ENCODE data around the gene NR1H3.

- no peak for TF ChIP-seq TAF1 (conservative IDR thresholded peaks at IDR 0.05)
- TF ChIP-seq YY1 (IDR thresholded peaks at IDR 0.05), result no peak
- TF ChIP-seq, protein P1, sequence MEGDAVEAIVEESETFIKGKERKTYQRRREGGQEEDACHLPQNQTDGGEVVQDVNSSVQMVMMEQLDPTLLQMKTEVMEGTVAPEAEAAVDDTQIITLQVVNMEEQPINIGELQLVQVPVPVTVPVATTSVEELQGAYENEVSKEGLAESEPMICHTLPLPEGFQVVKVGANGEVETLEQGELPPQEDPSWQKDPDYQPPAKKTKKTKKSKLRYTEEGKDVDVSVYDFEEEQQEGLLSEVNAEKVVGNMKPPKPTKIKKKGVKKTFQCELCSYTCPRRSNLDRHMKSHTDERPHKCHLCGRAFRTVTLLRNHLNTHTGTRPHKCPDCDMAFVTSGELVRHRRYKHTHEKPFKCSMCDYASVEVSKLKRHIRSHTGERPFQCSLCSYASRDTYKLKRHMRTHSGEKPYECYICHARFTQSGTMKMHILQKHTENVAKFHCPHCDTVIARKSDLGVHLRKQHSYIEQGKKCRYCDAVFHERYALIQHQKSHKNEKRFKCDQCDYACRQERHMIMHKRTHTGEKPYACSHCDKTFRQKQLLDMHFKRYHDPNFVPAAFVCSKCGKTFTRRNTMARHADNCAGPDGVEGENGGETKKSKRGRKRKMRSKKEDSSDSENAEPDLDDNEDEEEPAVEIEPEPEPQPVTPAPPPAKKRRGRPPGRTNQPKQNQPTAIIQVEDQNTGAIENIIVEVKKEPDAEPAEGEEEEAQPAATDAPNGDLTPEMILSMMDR (IDR thresholded peaks at IDR 0.05; ENCODE audit: low read depth, low read length, missing input control), result no peak
- TF ChIP-seq, protein P2, sequence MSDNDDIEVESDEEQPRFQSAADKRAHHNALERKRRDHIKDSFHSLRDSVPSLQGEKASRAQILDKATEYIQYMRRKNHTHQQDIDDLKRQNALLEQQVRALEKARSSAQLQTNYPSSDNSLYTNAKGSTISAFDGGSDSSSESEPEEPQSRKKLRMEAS (IDR thresholded peaks at IDR 0.05), result no peak
- no peak for TF ChIP-seq SP1 (IDR thresholded peaks at IDR 0.05)
- TF ChIP-seq ZBTB33 (IDR thresholded peaks at IDR 0.05), result no peak
- TF ChIP-seq FOXA1 (IDR thresholded peaks at IDR 0.05), result no peak
- TF ChIP-seq GABPA (IDR thresholded peaks at IDR 0.05 in 1 of 2, conservative IDR thresholded peaks at IDR 0.05 in 1 of 2), result no peak
- TF ChIP-seq, protein P3, sequence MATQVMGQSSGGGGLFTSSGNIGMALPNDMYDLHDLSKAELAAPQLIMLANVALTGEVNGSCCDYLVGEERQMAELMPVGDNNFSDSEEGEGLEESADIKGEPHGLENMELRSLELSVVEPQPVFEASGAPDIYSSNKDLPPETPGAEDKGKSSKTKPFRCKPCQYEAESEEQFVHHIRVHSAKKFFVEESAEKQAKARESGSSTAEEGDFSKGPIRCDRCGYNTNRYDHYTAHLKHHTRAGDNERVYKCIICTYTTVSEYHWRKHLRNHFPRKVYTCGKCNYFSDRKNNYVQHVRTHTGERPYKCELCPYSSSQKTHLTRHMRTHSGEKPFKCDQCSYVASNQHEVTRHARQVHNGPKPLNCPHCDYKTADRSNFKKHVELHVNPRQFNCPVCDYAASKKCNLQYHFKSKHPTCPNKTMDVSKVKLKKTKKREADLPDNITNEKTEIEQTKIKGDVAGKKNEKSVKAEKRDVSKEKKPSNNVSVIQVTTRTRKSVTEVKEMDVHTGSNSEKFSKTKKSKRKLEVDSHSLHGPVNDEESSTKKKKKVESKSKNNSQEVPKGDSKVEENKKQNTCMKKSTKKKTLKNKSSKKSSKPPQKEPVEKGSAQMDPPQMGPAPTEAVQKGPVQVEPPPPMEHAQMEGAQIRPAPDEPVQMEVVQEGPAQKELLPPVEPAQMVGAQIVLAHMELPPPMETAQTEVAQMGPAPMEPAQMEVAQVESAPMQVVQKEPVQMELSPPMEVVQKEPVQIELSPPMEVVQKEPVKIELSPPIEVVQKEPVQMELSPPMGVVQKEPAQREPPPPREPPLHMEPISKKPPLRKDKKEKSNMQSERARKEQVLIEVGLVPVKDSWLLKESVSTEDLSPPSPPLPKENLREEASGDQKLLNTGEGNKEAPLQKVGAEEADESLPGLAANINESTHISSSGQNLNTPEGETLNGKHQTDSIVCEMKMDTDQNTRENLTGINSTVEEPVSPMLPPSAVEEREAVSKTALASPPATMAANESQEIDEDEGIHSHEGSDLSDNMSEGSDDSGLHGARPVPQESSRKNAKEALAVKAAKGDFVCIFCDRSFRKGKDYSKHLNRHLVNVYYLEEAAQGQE (IDR thresholded peaks at IDR 0.05), result no peak
- TF ChIP-seq RAD21 (IDR thresholded peaks at IDR 0.05), result no peak
- TF ChIP-seq JUND (IDR thresholded peaks at IDR 0.05), result no peak
Measured at GRCh38 chr11:47295385-47295784, 37.6 kb downstream of the NR1H3 start.

All from liver (tissue), 3 donors.